GM18505 (cell line): ENCODE data around the gene ERI3.

Experiments
- ATAC-seq: cut with Tn5 transposase; IDR thresholded peaks from one replicate; pipeline ENCODE4 v1.9.1; 2021; ENCODE audit not compliant: unreplicated experiment
- POLR2A ChIP-seq: IDR thresholded peaks from 4 replicates; pipeline ENCODE4 v1.6.1; 2011; ENCODE audit warnings: borderline replicate concordance; ENCODE audit not compliant: insufficient read depth, insufficient read length; ENCODE audit errors: extremely low read depth

ERI3 gene

GRCh38 chr1:44275296-44275962 is 79.6 kb downstream of the ERI3 start:
- no peak for ATAC-seq
- no peak for TF ChIP-seq POLR2A

DNA sequence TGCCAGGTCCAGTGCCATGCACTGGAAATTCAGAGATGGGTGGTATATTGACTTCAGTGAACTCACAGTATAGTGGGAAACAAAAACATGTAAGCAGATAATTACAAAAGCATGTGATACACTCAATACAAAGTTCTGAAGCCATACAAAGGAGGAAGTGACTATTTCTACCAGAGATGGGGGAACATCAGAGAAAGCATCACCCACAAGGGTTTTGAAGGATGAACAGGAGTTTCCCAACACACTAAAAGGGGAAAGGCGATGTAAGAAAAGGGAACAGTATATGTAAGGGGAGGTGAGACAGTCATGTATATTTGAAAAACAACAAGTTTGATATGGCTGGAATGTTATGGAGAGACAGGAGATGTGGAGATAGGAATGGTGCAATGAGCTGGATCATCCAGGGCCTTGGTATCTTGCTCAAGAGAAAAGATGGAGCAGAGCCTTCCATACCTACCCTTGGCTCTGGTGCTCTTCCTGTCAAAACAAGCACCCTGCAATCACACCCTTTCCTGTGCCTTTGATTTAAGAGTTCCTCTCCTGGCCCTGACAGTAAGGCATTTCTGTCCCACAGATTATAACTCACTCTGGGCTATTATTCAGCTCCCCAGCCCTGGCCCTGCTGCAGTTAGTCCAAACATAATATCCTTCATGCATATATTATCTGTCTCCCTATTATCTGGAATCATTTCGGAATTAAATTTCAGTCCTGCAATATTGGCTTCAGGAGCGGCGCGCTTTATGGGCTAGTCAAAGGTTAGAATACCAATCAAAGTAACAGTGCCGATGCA is 81.3 kb downstream of the ERI3 start:
- no peak for TF ChIP-seq POLR2A
- ATAC-seq = no peak

GRCh38 chr1:44272992-44273391 is 82.1 kb downstream of the ERI3 start:
- no peak for ATAC-seq
- TF ChIP-seq POLR2A = no peak

- no peak for ATAC-seq
- no peak for TF ChIP-seq POLR2A
Measured at GRCh38 chr1:44271646-44272045, 83.4 kb downstream of the ERI3 start.

- TF ChIP-seq POLR2A = no peak
- no peak for ATAC-seq
Measured at GRCh38 chr1:44270686-44271628, 84.1 kb downstream of the ERI3 start.

DNA sequence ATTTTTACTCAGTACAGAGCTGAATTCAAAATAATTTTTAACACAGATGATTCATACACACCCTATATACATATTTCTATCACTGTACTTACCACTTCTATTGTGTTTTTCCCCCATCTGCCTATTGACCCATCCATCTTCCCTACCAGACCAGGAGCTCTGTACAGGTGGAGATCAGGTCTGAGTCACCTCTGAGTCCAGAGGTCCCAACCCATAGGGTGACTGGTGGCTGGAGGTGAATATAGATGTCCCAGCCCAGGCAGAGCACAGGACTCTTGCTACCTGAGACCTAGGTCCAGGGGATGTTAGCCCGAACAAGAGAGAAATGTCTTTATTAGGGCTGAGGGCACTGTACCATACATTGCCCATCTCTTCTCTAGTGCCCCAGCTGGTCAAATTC is 87.0 kb downstream of the ERI3 start:
- no peak for ATAC-seq
- TF ChIP-seq POLR2A = no peak

DNA sequence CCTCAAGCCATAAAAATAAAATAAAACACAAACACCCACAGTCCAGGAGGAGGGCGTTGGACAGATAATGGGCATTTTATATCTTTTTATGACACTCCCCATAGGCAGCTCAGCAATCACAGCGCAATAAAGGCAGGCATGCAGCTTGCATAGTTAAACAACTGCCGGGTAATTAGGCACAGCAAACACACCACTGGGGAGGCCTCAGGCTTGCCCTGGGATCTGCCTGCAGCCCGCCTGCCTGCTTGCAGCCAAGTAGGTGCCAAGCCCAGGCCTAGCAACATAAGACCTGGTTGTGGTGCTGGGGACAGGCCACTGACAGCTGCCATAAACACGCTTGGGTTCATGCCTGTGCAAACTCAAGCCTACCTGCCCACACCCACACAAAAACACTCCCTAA is 87.6 kb downstream of the ERI3 start:
- TF ChIP-seq POLR2A = no peak
- no peak for ATAC-seq

DNA sequence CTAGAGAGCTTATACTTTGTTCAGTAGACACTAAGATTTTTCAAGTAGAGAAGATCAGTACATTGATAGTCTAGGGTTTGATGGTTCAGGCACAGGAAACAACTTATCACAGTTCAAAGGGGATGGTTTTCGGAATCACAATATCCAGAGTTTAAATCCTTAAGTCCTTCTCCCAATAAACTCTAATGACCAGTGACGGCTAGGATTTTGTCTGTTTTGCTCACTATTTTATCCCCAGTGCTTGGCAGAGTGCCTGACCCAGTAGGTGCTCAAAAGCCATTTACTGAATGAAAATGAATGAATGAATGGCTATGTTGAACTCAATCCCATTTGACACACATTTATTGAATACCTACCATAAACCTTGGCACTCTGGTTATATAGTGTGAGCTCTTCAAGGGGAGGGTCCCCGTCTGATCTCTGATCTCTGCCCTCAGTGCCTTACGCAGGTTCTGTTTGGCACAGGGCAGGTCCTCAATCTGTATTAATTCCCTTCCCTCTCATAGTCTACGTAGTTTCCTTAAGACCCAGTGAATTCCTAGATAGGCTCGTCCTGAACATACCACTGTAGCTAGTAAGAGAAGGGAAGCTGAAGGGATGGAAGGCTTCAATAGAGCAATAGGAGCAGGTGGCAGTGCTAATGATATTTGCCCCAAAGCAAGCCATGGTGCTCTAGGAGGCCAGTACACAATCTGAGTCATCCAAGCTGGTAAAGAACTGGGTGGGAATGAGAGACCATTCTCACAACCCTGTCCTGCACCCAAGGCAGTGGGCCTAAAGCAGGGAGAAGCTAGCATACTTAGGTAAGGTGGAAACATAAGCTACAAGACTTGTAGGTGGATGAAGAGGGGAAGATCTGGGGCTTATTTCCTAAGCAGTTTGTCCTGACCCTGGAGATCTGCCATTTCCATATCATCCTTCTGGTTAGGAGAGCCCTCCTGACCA is 88.4 kb downstream of the ERI3 start:
- no peak for ATAC-seq
- TF ChIP-seq POLR2A = no peak

DNA sequence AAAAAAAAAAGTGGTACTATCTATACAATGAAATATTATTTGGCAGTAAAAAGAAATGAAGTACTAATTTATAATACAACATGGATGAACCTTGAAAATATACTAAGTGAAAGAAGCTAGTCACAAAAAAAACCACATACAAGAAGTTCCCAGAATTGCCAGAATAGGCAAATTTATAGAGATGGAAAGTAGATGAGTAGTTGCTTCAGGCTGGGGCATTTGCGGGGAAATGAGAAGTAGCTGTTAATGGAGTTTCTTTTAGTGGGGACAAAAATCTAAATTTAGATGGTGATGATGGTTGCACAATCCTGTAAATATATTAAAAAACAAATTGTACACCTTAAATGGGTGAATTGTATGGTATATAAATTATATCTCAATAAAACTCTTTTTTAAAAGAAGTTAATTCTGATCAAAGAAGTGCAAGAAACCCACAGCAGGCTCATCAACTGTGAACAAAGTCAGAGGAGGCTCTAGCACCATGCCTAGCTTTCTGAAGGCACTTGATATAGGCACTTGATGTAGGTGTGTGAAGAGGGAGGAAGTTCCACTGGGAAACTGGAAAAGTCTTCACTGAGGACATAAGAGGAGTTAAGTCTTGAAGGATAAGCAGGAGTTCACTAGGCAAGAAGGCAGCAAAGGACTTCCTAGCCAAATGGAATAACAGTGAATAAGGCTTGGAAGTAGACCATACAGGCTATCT is 89.2 kb downstream of the ERI3 start:
- ATAC-seq = no peak
- no peak for TF ChIP-seq POLR2A

GRCh38 chr1:44264451-44264771 is 90.6 kb downstream of the ERI3 start:
- no peak for ATAC-seq
- no peak for TF ChIP-seq POLR2A

GRCh38 chr1:44263568-44264450 is 91.2 kb downstream of the ERI3 start:
- no peak for ATAC-seq
- no peak for TF ChIP-seq POLR2A

DNA sequence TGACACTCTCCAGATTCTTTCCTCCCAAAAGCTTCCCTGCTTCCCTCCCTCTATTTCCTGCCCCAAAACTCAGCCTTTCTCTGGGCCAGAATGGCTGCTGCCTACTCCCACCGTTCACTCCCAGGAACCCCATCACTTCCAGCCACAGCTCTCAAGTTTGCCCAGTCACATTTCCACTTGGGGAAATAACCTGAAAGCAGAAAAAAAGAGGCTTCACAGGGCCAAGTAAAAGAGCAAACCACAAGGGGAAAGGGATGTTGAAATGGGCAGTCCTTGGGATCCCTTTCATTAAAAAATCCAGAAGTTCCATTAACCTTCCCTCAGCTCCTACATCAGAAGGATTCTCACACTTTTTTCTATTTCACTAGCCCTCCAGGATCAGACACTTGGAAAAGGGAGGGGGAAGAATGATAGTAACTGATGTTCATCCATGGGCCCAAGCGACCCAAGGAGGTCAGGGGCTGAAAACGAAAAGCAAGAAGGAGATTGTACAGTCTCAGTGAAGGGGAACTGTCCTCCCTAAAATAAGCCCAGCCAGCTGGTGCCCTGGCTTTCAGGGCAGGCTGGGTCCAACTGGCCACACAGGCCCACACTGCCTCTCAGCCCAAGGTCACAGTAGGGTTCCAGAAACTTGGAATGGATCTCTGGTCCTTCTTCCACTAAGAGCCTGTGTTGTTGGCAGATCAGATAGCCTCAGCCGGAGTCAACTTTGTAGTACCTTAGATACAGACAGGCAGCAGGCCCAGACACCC is 92.1 kb downstream of the ERI3 start:
- no peak for ATAC-seq
- TF ChIP-seq POLR2A = no peak
